HG03521 (cell line): ENCODE data around the gene PRKCE.

Source experiments
- ATAC-seq: cut with Tn5 transposase; IDR thresholded peaks from one replicate; pipeline ENCODE4 v1.9.1; 2021; ENCODE audit warnings: mild to moderate bottlenecking, moderate library complexity; ENCODE audit not compliant: unreplicated experiment

PRKCE gene

DNA sequence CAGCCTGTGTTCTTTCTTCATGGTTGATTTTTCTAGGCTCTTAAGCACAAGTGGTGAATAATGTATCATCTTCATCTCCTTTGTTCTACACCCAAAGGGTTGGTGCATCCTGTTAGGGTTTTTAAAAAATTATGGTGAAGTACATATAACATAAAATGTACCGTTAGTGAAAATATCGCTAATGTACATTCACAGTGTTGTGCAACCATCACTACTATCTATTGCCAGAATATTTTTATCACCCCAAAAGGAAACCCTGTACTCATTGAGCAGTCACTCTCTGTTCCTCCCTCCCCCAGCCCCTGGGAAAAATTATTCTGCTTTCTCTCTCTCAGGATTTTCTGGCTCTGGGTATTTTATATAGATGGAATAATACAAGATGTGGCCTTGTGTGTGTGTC lies 98.5 kb downstream of the PRKCE start:
- ATAC-seq = no peak

GRCh38 chr2:45750484-45750883 lies 99.0 kb downstream of the PRKCE start:
- ATAC-seq = no peak

DNA sequence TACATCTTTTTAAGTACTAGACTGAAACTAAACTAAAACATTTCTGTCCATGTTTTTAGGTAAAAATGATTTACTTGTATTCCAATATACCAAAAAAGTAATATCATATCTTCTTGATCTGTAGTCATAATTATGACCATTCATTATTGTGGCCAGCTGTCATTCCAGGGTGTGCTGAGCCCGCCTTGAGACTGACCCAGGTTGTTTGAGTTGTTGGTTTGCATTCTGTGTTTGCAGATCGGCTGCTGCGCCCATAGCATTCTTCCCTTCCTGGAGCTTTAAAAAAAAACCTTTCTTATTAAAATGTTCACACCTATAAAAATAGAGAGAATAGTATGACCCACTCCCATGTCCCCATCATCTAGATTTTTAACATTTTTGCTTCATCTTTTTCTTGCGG lies 101.9 kb downstream of the PRKCE start:
- ATAC-seq = no peak

DNA sequence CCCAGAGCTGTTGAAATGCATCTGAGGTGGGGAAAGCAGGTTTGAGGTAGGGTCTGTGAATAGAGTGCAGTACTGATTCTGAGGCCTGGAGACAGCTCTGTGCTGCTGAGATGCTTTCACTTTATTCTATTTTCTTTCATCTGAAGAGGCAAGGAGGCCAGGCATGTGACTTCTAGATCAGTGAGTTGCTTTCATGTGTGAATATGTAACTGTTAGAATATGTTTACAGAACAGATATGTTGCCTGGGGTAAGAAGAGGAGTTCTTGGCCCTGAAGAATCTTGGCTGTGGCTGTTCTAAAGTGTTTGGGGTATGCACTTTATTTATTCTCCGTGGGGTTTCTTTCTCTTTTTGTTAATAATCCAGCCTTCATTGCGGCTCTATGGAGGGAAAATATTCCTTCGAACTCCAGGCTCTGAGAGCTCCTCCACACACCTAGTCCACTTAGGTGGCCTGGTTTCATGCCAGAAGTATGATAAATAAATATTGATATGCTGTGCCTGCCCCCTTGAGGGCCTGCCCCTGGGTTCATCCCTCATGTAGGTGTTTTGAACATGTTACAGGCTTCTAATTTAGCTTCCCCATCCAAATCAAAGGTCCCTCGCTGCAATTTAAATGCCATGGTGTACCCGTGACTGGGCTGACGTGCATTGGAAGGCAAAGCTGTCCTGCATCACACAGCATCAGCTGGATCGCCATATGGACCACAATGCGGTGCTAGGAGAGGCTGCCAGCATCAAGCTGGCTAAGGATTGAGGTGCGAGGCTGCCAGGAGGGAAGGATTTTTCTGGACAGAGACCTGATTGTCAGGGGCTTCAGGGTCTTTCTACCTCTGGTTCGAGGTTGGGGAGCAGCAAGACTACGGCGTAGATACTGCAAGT lies 102.9 kb downstream of the PRKCE start:
- no peak for ATAC-seq

DNA sequence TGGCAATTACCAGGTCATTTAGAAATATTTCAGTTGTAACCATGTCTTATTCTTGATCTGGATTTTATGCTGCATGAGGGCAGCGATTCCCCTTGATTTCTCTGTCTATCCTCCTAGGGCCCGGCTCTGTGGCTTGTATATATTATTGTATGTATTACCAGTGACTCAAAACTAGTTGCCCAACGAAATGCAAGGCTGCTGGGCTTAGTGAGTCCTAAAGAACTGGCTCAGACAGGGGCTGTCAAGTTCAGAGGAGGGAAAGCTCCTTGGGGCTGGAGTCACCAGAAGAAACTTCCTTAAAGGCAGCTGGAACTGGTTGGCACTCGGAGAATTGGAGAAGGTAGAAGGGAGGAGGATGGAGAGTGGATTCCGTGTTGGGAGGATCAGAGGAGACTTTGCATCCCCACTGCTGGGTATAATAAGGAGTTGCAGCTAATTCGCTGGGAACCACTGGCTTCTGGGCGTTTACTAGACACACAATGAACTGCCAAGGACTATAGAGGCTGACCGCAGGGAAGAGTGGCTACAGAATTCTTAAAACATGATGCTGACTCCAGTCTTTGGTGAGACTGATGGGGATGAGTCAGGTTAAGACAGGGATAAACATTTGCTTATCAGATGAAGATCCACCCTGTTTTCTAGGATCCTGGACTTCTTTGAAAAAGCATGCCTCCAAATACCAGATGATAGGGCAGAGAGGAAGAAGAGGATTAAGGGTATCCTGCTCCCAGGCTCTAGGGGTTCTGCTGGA lies 104.3 kb downstream of the PRKCE start:
- ATAC-seq = no peak

- no peak for ATAC-seq
Observed at GRCh38 chr2:45758018-45758417, 106.5 kb downstream of the PRKCE start.

GRCh38 chr2:45759310-45759851 lies 107.9 kb downstream of the PRKCE start:
- no peak for ATAC-seq

GRCh38 chr2:45761635-45762034 lies 110.2 kb downstream of the PRKCE start:
- ATAC-seq = no peak

GRCh38 chr2:45763255-45763654 lies 111.8 kb downstream of the PRKCE start:
- ATAC-seq = no peak

- ATAC-seq = no peak
Observed at GRCh38 chr2:45763797-45764196, 112.3 kb downstream of the PRKCE start.

DNA sequence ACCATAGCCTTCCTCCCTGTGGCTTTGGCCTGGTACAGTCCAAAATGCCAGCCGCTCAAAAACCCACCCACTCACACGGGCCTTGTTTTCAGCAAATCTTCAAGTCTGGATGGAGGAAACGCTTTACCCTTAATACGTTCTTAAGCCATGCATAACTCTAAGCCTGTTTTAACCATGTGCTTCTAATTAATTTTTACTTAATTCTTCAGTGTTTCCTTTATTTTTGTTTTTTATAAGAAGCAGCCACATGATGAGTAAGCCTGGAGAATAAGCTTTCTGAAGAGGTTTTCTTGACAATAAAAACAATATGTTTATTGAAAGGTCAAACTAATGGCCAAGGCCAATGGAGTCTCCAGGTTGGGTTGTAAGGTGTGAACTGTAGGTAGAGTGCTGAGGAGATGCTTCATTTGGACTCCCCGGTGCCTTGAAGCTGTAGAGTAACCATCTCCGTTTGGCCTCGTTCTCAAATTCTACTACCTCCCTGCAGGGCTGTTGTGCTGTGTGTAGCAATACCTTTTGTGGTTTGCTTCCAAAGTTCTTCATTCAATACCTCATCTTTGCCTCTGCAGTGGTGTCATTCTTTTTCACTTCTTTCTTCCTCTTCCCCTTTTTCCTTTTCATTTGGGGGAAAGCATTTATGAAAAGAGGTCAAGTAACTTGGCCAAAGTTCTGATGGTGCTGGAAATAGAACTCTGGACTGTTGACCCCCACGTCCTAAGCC lies 113.7 kb downstream of the PRKCE start:
- no peak for ATAC-seq

GRCh38 chr2:45765728-45766254 lies 114.3 kb downstream of the PRKCE start:
- ATAC-seq = no peak

DNA sequence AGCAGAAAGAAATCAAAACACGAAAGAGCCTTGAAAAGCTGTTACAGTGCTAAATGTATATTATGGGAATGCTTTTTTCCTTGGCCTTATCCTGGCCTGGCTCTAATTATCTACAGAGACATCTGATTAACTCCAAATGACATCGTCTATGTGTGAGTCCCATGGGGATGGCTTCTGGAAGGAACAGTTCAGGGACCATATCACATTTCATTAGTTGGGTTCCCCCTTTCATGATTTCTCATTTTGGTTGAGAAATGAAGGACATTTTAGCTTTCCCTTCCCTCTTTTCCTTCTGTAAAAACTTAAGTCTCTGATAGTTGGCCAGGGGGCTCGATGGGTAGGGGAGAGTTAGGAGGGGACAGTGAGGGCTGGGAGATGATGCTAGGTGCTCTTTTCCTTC lies 116.7 kb downstream of the PRKCE start:
- ATAC-seq = no peak

DNA sequence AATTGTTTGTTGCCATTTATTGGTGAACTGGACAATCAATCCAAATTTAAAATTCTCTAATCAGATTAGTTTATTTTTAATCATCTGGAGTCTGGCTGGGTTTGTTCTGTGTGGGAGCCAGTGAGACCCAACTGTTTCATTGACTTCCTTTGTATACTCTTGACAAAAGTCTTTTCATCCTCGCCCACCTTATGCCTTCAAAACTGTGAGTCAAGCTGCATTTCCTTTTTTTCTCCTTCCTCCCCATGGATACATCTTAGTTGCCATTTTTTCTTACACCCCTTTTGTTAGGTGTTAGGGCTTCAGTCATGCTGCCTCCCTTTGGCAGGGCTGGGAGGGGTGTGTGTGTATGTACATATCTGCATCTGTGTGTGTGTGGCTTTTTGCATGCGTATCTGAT lies 117.6 kb downstream of the PRKCE start:
- no peak for ATAC-seq

- no peak for ATAC-seq
Observed at GRCh38 chr2:45769854-45770576, 118.5 kb downstream of the PRKCE start.

GRCh38 chr2:45770811-45771210 lies 119.3 kb downstream of the PRKCE start:
- ATAC-seq = no peak

- ATAC-seq = no peak
Observed at GRCh38 chr2:45771261-45771660, 119.8 kb downstream of the PRKCE start.

GRCh38 chr2:45772038-45772437 lies 120.6 kb downstream of the PRKCE start:
- ATAC-seq = no peak

DNA sequence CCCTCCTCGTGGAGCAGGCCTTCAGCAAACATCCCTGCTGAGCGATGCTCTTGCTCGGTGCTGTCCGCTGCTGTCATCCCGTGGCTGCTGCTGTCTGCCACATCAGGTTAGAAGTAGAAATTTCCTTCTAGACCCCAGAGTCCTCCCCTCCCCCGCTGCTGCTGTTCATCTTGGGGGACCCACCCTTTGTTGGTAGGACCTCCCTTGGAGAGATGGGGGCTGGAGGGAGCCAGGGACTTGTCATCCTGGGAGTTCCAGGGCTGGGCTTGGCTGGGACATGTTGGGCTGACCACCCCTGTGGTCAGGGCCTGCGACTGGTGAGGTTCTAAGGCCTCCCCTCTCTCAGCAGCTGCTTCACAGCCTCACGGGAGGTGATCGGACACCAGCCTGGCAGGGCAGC lies 122.4 kb downstream of the PRKCE start:
- no peak for ATAC-seq

DNA sequence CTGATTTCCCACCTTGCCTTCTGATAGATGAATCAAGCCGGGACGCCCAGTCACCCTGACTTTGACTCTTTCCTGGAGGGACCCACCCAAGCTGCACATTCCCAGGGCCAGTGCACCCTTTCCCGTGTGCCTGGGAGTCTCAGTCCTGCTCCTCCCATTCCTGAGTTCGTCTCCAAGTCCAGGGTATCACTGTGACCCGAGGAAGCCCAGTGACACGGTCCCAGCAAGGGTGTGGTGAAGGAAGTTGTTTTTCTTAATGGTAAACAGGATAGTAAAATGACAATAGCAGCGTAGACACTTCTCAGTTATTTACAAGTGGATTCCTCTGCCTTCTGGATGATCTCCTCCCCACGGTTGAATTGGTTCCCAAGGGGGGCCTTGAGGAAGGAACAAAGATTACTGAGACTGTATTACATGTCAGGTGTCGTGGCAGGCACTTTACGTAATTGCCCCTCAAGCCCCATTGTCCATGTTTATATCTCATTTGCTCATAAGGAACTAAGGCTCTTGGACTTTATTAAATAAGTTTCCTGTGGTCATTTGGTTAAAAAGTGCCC lies 123.3 kb downstream of the PRKCE start:
- no peak for ATAC-seq
